Endothelial cell of umbilical vein (primary cell): Measurements from ENCODE around the gene SLC25A24. TPM values are rescaled to one million over a fixed set of nuclear protein-coding genes. Genes with fewer than 3 reads are reported as not detected.

ENCODE experiments used
- BruUV-seq: library from RNA; stranded (reverse); fragments of 400-500 nt; replicated peaks from 2 replicates; lab custom pipeline; 2021; lab: Mats Ljungman, UMichigan
- CTCF ChIA-PET: fragments of 300-600, 350-600 bp; sonication (Branson Sonifier 250); formaldehyde crosslinking; loops from one replicate; lab custom pipeline; 2021; ENCODE audit warnings: antibody characterized with exemption, inconsistent platforms; lab: Charles Lee
- POLR2A ChIA-PET: fragments of 300-600, 350-600 bp; sonication (Branson Sonifier 250); formaldehyde crosslinking; loops from one replicate; lab custom pipeline; 2021; ENCODE audit warnings: antibody characterized with exemption, inconsistent platforms; lab: Charles Lee
- DNase-seq: peaks from one replicate; pipeline ENCODE4 v3.0.0-alpha.2; 2011; ENCODE audit warnings: low read depth, low spot score
- FAIRE-seq: peaks from 2 replicates; lab custom pipeline; 2011; peaks lifted over from hg19 to GRCh38; lab: Jason Lieb, UNC
- H2AFZ ChIP-seq: 2 replicates; pipeline ENCODE4 v1.6.0; 2012; ENCODE audit warnings: low read depth, low read length, control low read depth, inconsistent platforms
- H3K27ac ChIP-seq: 2 replicates; pipeline ENCODE4 v1.5.1; 2011; ENCODE audit warnings: low read depth, mild to moderate bottlenecking, control low read depth, low read length, moderate library complexity; ENCODE audit not compliant: insufficient read depth
- H3K27me3 ChIP-seq, 2 experiments: 2 replicates each; pipeline versions ENCODE4 v1.6.0 to v1.6.1; 2011; ENCODE audit warnings: low read length in 2 of 2, mixed read lengths in 1 of 2; ENCODE audit not compliant: control insufficient read depth in 2 of 2, insufficient read depth in 2 of 2
- H3K36me3 ChIP-seq, 2 experiments: 2 replicates in 1 of 2; 3 replicates in 1 of 2; pipeline ENCODE4 v1.5.1; 2011; ENCODE audit warnings: low read length in 2 of 2, mild to moderate bottlenecking in 1 of 2, moderate library complexity in 1 of 2; ENCODE audit not compliant: control insufficient read depth in 2 of 2, insufficient read depth in 2 of 2; ENCODE audit errors: extremely low read depth in 1 of 2
- H3K4me1 ChIP-seq: 3 replicates; pipeline ENCODE4 v1.5.1; 2011; ENCODE audit warnings: mild to moderate bottlenecking, low read length; ENCODE audit not compliant: control insufficient read depth, insufficient read depth; ENCODE audit errors: extremely low read depth
- H3K4me2 ChIP-seq: 2 replicates; pipeline ENCODE4 v1.6.1; 2011; ENCODE audit warnings: low read length, control low read depth, mixed read lengths; ENCODE audit not compliant: insufficient read depth
- H3K4me3 ChIP-seq, 3 experiments: fragments of 200-600 bp in 1 of 3; sonication (generic), shearing (Covaris generic) in 1 of 3; replicated peaks in 1 of 3; 2 replicates each; pipeline ENCODE4 v1.5.1; 2011 to 2016; ENCODE audit warnings: control low read depth in 3 of 3, low read length in 3 of 3, mild to moderate bottlenecking in 2 of 3, inconsistent platforms in 1 of 3, low read depth in 1 of 3, moderate library complexity in 1 of 3; ENCODE audit not compliant: insufficient read depth in 1 of 3
- H3K79me2 ChIP-seq: 2 replicates; pipeline ENCODE4 v1.6.0; 2012; ENCODE audit warnings: low read length, inconsistent platforms; ENCODE audit not compliant: control insufficient read depth, insufficient read depth
- H3K9ac ChIP-seq: replicated peaks from 2 replicates; pipeline ENCODE3; 2011; ENCODE audit warnings: low read length, control low read depth; ENCODE audit not compliant: insufficient read depth; ENCODE audit errors: extremely low read depth
- H3K9me1 ChIP-seq: replicated peaks from 3 replicates; pipeline ENCODE4 v1.6.0; 2011; ENCODE audit warnings: mild to moderate bottlenecking, low read length; ENCODE audit not compliant: control insufficient read depth, insufficient read depth; ENCODE audit errors: extremely low read depth
- H3K9me3 ChIP-seq: replicated peaks from 2 replicates; pipeline ENCODE4 v1.5.1; 2012; ENCODE audit warnings: low read length, inconsistent platforms; ENCODE audit not compliant: control insufficient read depth, insufficient read depth
- H4K20me1 ChIP-seq: replicated peaks from 2 replicates; pipeline ENCODE3; 2011; ENCODE audit warnings: mild to moderate bottlenecking, low read length; ENCODE audit not compliant: control insufficient read depth, insufficient read depth; ENCODE audit errors: extremely low read depth
- CTCF ChIP-seq, 2 donors: IDR thresholded peaks; 1 replicate in 1 of 2; 2 replicates in 1 of 2; pipeline ENCODE4 v1.5.1; 2011; ENCODE audit warnings: low read length in 2 of 2, mild to moderate bottlenecking in 2 of 2, moderate library complexity in 2 of 2, control low read depth in 1 of 2, inconsistent platforms in 1 of 2, low read depth in 1 of 2; ENCODE audit not compliant: insufficient read depth in 1 of 2; ENCODE audit errors: extremely low read depth in 1 of 2
- EZH2 ChIP-seq: IDR thresholded peaks from 2 replicates; pipeline ENCODE4 v1.6.1; 2012; ENCODE audit warnings: borderline replicate concordance, low read depth, mild to moderate bottlenecking, moderate library complexity, low read length, inconsistent platforms; ENCODE audit not compliant: severe bottlenecking
- FOS ChIP-seq: IDR thresholded peaks from 2 replicates; pipeline ENCODE4 v1.6.1; 2011; ENCODE audit warnings: mild to moderate bottlenecking, low read length, moderate library complexity, borderline replicate concordance; ENCODE audit not compliant: insufficient read depth
- GATA2 ChIP-seq: IDR thresholded peaks from 2 replicates; pipeline ENCODE4 v1.7.0; 2011; ENCODE audit warnings: low read depth, mild to moderate bottlenecking, moderate library complexity, mixed read lengths, low read length; ENCODE audit not compliant: insufficient read length, insufficient read depth
- JUN ChIP-seq: IDR thresholded peaks from 2 replicates; pipeline ENCODE4 v1.6.1; 2011; ENCODE audit warnings: borderline replicate concordance, low read depth; ENCODE audit not compliant: insufficient read length, insufficient read depth
- MYC ChIP-seq: IDR thresholded peaks from one replicate; pipeline ENCODE4 v1.6.1; 2011; ENCODE audit warnings: mild to moderate bottlenecking, low read depth, low read length
- POLR2A ChIP-seq: IDR thresholded peaks from 2 replicates; pipeline ENCODE4 v1.6.1; 2012; ENCODE audit warnings: low read depth, mild to moderate bottlenecking, control low read depth, low read length
- POLR2AphosphoS5 ChIP-seq: IDR thresholded peaks from 2 replicates; pipeline ENCODE4 v1.6.1; 2012; ENCODE audit warnings: low read depth, mild to moderate bottlenecking, control low read depth, low read length, moderate library complexity; ENCODE audit not compliant: insufficient read depth
- dilution Hi-C: fragments of 300-500 bp; cut with MboI; formaldehyde crosslinking; loops from one replicate; pipeline ENCODE4 v1.15.0; 2019; ENCODE audit warnings: low sequenced_read_pairs; ENCODE audit not compliant: extremely low pct_ligation_motif_present
- intact Hi-C: fragments of 100-400 bp; cut with micrococcal nuclease; formaldehyde crosslinking; loops from one replicate; pipeline ENCODE4 v1.10.0; 2022
- polyA plus RNA-seq, 4 experiments: library from polyadenylated mRNA; depleted of rRNA in 3 of 4; stranded (reverse) in 3 of 4; unstranded in 1 of 4; fragments of >200 nt; gene quantifications; 2 replicates each; pipeline versions ENCODE4 v1.2.1 to v1.2.3, GENCODE V29; 2011 to 2012; ENCODE audit warnings: missing spikeins in 1 of 4
- total RNA-seq: library from RNA; stranded (reverse); gene quantifications from 2 replicates; pipeline ENCODE4 v1.2.3, GENCODE V29; 2021
- TF ChIP-seq, protein P1 (sequence below): IDR thresholded peaks from 2 replicates; pipeline ENCODE4 v1.6.1; 2011; ENCODE audit not compliant: insufficient read depth, insufficient read length

SLC25A24 gene
- total and polyA plus RNA-seq, 2 donors (not counting 3 experiments of a cell fraction or from before 2014, with no cell fraction given), result 16.9 to 45.8 TPM

DNA sequence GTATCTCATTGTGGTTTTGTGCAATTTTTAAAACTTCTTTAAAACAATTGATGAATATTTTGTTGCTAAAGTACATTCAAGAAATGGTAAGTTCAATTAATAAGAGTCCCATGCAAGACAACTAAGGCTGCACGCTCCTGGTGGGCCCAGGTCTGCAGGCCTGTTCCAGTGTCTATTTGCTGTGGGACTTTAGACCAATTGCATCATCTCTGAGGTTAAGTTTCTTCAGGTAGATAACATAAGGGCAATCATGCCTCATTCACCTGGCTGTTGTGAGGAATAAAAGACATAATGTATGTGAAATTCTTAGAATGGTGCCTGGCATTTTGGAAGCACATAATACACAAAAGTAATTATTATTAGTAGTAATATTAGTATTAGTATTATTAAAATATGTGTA, 82.9 kb downstream of the SLC25A24 start:
- no peaks in the 10 kb centered on the region for H3K4me1 ChIP-seq
- no peak overlapping the region for H3K4me2 ChIP-seq
- no peaks in the 10 kb centered on the region for H3K36me3 ChIP-seq
- H3K9me3 ChIP-seq, result no peaks in the 10 kb centered on the region
- no peak overlapping the region for H3K9ac ChIP-seq
- no peak overlapping the region for H3K27ac ChIP-seq
- DNase-seq (no peak), FAIRE-seq (no peak)
- no peak overlapping the region for H2AFZ ChIP-seq
- TF ChIP-seq GATA2 (no peak), POLR2A (no peak), JUN (no peak), CTCF (IDR thresholded peaks at IDR 0.05; ENCODE audit: extremely low read depth in 1 of 2, insufficient read depth in 1 of 2, low read depth in 1 of 2, low read length in 2 of 2) (no peak), POLR2AphosphoS5 (no peak), EZH2 (no peak), MYC (no peak), FOS (no peak)
- TF ChIP-seq, protein P1, sequence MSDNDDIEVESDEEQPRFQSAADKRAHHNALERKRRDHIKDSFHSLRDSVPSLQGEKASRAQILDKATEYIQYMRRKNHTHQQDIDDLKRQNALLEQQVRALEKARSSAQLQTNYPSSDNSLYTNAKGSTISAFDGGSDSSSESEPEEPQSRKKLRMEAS, result no peak
- ChIA-PET CTCF (interaction anchor here (14.0 kb wide), 1 partner anchor 334 kb away, joined by 919 read pairs; no protein-coding TSS in a partner anchor), POLR2A (no interaction called here)
- no peaks in the 10 kb centered on the region for H3K79me2 ChIP-seq
- H4K20me1 ChIP-seq, result no peaks in the 10 kb centered on the region
- H3K4me3 ChIP-seq, result no peak overlapping the region
- H3K27me3 ChIP-seq, result peaks cover 4 to 15% of the 10 kb centered on the region in 2 experiments
- no peaks in the 10 kb centered on the region for H3K9me1 ChIP-seq
- intact Hi-C loops (no loop called here), dilution Hi-C loops (no loop called here)
- BruUV-seq, result no TSS peak
